Astrocyte of the spinal cord (primary cell): ENCODE results near the gene PAK1.

ENCODE experiments used
- DNase-seq: peaks from one replicate; pipeline ENCODE4 v3.0.0; 2011; ENCODE audit warnings: low read depth, low spot score
- H3K4me3 ChIP-seq: 2 replicates; pipeline ENCODE4 v1.5.1; 2011; ENCODE audit warnings: low read depth, mild to moderate bottlenecking, low read length, moderate library complexity
- CTCF ChIP-seq: IDR thresholded peaks from 2 replicates; pipeline ENCODE4 v1.5.1; 2012; ENCODE audit warnings: low read depth, mild to moderate bottlenecking, low read length, inconsistent platforms
- in situ Hi-C: cut with HindIII; loops from 2 replicates; pipeline ENCODE4 v1.10.0; 2017; ENCODE audit warnings: low sequenced_read_pairs

PAK1 gene

GRCh38 chr11:77470971-77471370, 2.9 kb downstream of the PAK1 start:
- DNase-seq: no peak
- in situ Hi-C loops: no loop called here
- no peak for TF ChIP-seq CTCF
- H3K4me3 ChIP-seq: no peak overlapping the region

GRCh38 chr11:77470504-77470903, 3.4 kb downstream of the PAK1 start:
- TF ChIP-seq CTCF: no peak
- in situ Hi-C loops: no loop called here
- DNase-seq: no peak
- H3K4me3 ChIP-seq: no peak overlapping the region

- no peak overlapping the region for H3K4me3 ChIP-seq
- in situ Hi-C loops: no loop called here
- TF ChIP-seq CTCF: no peak
- DNase-seq: no peak
Measured at GRCh38 chr11:77468527-77468926, 5.4 kb downstream of the PAK1 start.

GRCh38 chr11:77467993-77468392, 5.9 kb downstream of the PAK1 start:
- in situ Hi-C loops: no loop called here
- DNase-seq: no peak
- no peak for TF ChIP-seq CTCF
- no peak overlapping the region for H3K4me3 ChIP-seq

GRCh38 chr11:77467233-77467632, 6.7 kb downstream of the PAK1 start:
- H3K4me3 ChIP-seq: no peak overlapping the region
- no peak for TF ChIP-seq CTCF
- in situ Hi-C loops: no loop called here
- DNase-seq: no peak

GRCh38 chr11:77457340-77457739, 16.6 kb downstream of the PAK1 start:
- H3K4me3 ChIP-seq: no peak overlapping the region
- no peak for DNase-seq
- in situ Hi-C loops: no loop called here
- TF ChIP-seq CTCF: no peak

- in situ Hi-C loops: no loop called here
- TF ChIP-seq CTCF: no peak
- no peak for DNase-seq
- no peak overlapping the region for H3K4me3 ChIP-seq
Measured at GRCh38 chr11:77455740-77456139, 18.2 kb downstream of the PAK1 start.
